H1 (cell line): ENCODE measurements around the gene ERP44. TPM values are rescaled to one million over a fixed set of nuclear protein-coding genes. Genes with fewer than 3 reads are reported as not detected.

Experiments used
- CTCF ChIA-PET: fragments of 300-600 bp; sonication (Branson Sonifier 250); formaldehyde crosslinking; loops from one replicate; lab custom pipeline; 2021; ENCODE audit not compliant: partially characterized antibody; lab: Charles Lee
- POLR2A ChIA-PET: fragments of 300-600 bp; sonication (Branson Sonifier 250); formaldehyde crosslinking; loops from one replicate; lab custom pipeline; 2021; ENCODE audit warnings: inconsistent platforms; ENCODE audit not compliant: partially characterized antibody; lab: Charles Lee
- DNase-seq, 2 experiments: peaks; one replicate each; pipeline versions ENCODE4 v3.0.0 to v3.0.0-alpha.2; 2010 to 2022; ENCODE audit warnings: low spot score in 2 of 2, low read depth in 1 of 2, mixed read lengths in 1 of 2
- FAIRE-seq: peaks from 2 replicates; lab custom pipeline; 2011; peaks lifted over from hg19 to GRCh38; lab: Jason Lieb, UNC
- H2AFZ ChIP-seq: 2 replicates; pipeline ENCODE4 v1.8.1; 2012; ENCODE audit warnings: low read length, inconsistent platforms
- H2AK5ac ChIP-seq: 2 replicates; pipeline ENCODE4 v1.6.1; 2013; ENCODE audit warnings: low read depth, low read length
- H2BK120ac ChIP-seq: replicated peaks from 2 replicates; pipeline ENCODE3; 2013; ENCODE audit warnings: low read depth, low read length, inconsistent platforms
- H2BK12ac ChIP-seq: 2 replicates; pipeline ENCODE4 v1.6.1; 2013; ENCODE audit warnings: low read depth, low read length
- H2BK15ac ChIP-seq: 2 replicates; pipeline ENCODE4 v1.6.1; 2013; ENCODE audit warnings: low read length
- H2BK20ac ChIP-seq: 2 replicates; pipeline ENCODE4 v1.6.1; 2013; ENCODE audit warnings: low read length
- H2BK5ac ChIP-seq: 2 replicates; pipeline ENCODE4 v1.6.1; 2013; ENCODE audit warnings: low read depth, low read length
- H3K14ac ChIP-seq: 2 replicates; pipeline ENCODE4 v1.6.1; 2013; ENCODE audit warnings: inconsistent platforms; ENCODE audit not compliant: insufficient read length
- H3K18ac ChIP-seq: 2 replicates; pipeline ENCODE4 v1.6.1; 2013; ENCODE audit warnings: low read length; ENCODE audit errors: extremely low read depth
- H3K23ac ChIP-seq: 2 replicates; pipeline ENCODE4 v1.6.1; 2013; ENCODE audit warnings: inconsistent platforms; ENCODE audit not compliant: insufficient read length
- H3K23me2 ChIP-seq: 2 replicates; pipeline ENCODE4 v1.6.1; 2013; ENCODE audit warnings: low read depth, low read length
- H3K27ac ChIP-seq: 2 replicates; pipeline ENCODE4 v1.6.1; 2011; ENCODE audit warnings: low read depth, low read length, inconsistent platforms
- H3K27me3 ChIP-seq, 4 experiments: replicated peaks in 1 of 4; 1 replicate in 1 of 4; 2 replicates in 3 of 4; pipeline versions ENCODE4 v1.6.1 to v1.8.1; 2011 to 2013; ENCODE audit warnings: low read length in 3 of 4, mild to moderate bottlenecking in 3 of 4, inconsistent platforms in 2 of 4, mixed read lengths in 2 of 4, moderate library complexity in 1 of 4; ENCODE audit not compliant: control insufficient read depth in 3 of 4, insufficient read depth in 3 of 4; ENCODE audit errors: extremely low read depth in 1 of 4
- H3K36me3 ChIP-seq, 4 experiments: 2 replicates each; pipeline versions ENCODE4 v1.6.1 to v1.8.1; 2011 to 2013; ENCODE audit warnings: mild to moderate bottlenecking in 4 of 4, low read length in 3 of 4, moderate library complexity in 2 of 4, control low read depth in 1 of 4, inconsistent platforms in 1 of 4; ENCODE audit not compliant: insufficient read depth in 4 of 4, control insufficient read depth in 2 of 4
- H3K4ac ChIP-seq: replicated peaks from 2 replicates; pipeline ENCODE3; 2013; ENCODE audit warnings: low read length, low read depth, mixed read lengths, inconsistent platforms; ENCODE audit not compliant: insufficient read length
- H3K4me1 ChIP-seq, 4 experiments: replicated peaks in 1 of 4; 1 replicate in 1 of 4; 2 replicates in 3 of 4; pipeline versions ENCODE4 v1.6.1 to v1.8.1; 2011 to 2013; ENCODE audit warnings: low read length in 3 of 4, inconsistent platforms in 2 of 4, mixed read lengths in 1 of 4; ENCODE audit not compliant: insufficient read depth in 4 of 4, control insufficient read depth in 3 of 4
- H3K4me2 ChIP-seq, 2 experiments: 2 replicates each; pipeline versions ENCODE4 v1.6.1 to v1.8.1; 2011 to 2013; ENCODE audit warnings: low read depth in 2 of 2, low read length in 2 of 2, control low read depth in 1 of 2, inconsistent platforms in 1 of 2, mild to moderate bottlenecking in 1 of 2; ENCODE audit not compliant: insufficient read depth in 1 of 2
- H3K4me3 ChIP-seq, 4 experiments: fragments of 200-600, 300-600 bp in 1 of 4; sonication (generic), shearing (Covaris generic), sonication (Bioruptor Twin) in 1 of 4; 2 replicates each; pipeline versions ENCODE4 v1.5.1 to v1.8.1; 2011 to 2016; ENCODE audit warnings: low read length in 4 of 4, low read depth in 3 of 4, control low read depth in 2 of 4, inconsistent platforms in 2 of 4, mild to moderate bottlenecking in 2 of 4, mixed read lengths in 1 of 4, moderate library complexity in 1 of 4; ENCODE audit not compliant: insufficient read depth in 2 of 4; ENCODE audit errors: extremely low read depth in 1 of 4
- H3K56ac ChIP-seq: replicated peaks from 2 replicates; pipeline ENCODE3; 2013; ENCODE audit warnings: low read depth, mild to moderate bottlenecking, mixed read lengths, low read length, inconsistent platforms; ENCODE audit not compliant: insufficient read length
- H3K79me1 ChIP-seq: 2 replicates; pipeline ENCODE4 v1.6.1; 2013; ENCODE audit warnings: low read depth, low read length, control low read depth
- H3K79me2 ChIP-seq, 2 experiments: 2 replicates each; pipeline versions ENCODE4 v1.6.1 to v1.8.1; 2012 to 2013; ENCODE audit warnings: low read length in 2 of 2, mild to moderate bottlenecking in 2 of 2, inconsistent platforms in 1 of 2; ENCODE audit not compliant: insufficient read depth in 2 of 2, control insufficient read depth in 1 of 2
- H3K9ac ChIP-seq, 4 experiments: replicated peaks in 1 of 4; 1 replicate in 1 of 4; 2 replicates in 3 of 4; pipeline versions ENCODE4 v1.6.1 to v1.8.1; 2011 to 2013; ENCODE audit warnings: low read depth in 3 of 4, low read length in 3 of 4, control low read depth in 2 of 4, mild to moderate bottlenecking in 2 of 4, moderate library complexity in 2 of 4, inconsistent platforms in 1 of 4; ENCODE audit errors: extremely low read depth in 1 of 4
- H3K9me3 ChIP-seq, 2 experiments: 2 replicates each; pipeline versions ENCODE4 v1.6.1 to v1.8.1; 2012 to 2013; ENCODE audit warnings: mild to moderate bottlenecking in 2 of 2, moderate library complexity in 2 of 2, control low read depth in 1 of 2, inconsistent platforms in 1 of 2, low read depth in 1 of 2, low read length in 1 of 2, mixed read lengths in 1 of 2; ENCODE audit not compliant: insufficient read depth in 2 of 2
- H4K20me1 ChIP-seq, 2 experiments: replicated peaks in 1 of 2; 2 replicates each; pipeline versions ENCODE3 to v1.8.1; 2011 to 2013; ENCODE audit warnings: inconsistent platforms in 2 of 2, low read length in 2 of 2, mild to moderate bottlenecking in 1 of 2; ENCODE audit not compliant: insufficient read depth in 2 of 2, control insufficient read depth in 1 of 2
- H4K5ac ChIP-seq: 2 replicates; pipeline ENCODE4 v1.6.1; 2013; ENCODE audit warnings: low read length, low read depth, mixed read lengths, inconsistent platforms; ENCODE audit not compliant: insufficient read length
- H4K8ac ChIP-seq: 2 replicates; pipeline ENCODE4 v1.8.0; 2013; ENCODE audit warnings: mild to moderate bottlenecking, moderate library complexity, low read length, inconsistent platforms; ENCODE audit not compliant: insufficient read depth; ENCODE audit errors: extremely low read depth
- H4K91ac ChIP-seq: replicated peaks from 2 replicates; pipeline ENCODE3; 2013; ENCODE audit warnings: low read length, mixed read lengths, inconsistent platforms; ENCODE audit not compliant: insufficient read length
- BCL11A ChIP-seq, 2 experiments: IDR thresholded peaks; one replicate each; pipeline ENCODE4 v1.6.1; 2011; ENCODE audit warnings: low read depth in 2 of 2, low read length in 2 of 2, mild to moderate bottlenecking in 2 of 2
- CBX8 ChIP-seq: fragments of 300-800, 300-1000 bp; sonication (generic); IDR thresholded peaks from 2 replicates; pipeline ENCODE4 v1.7.1; 2016; ENCODE audit warnings: low read depth, low read length, borderline replicate concordance
- CREB1 ChIP-seq: IDR thresholded peaks from 2 replicates; pipeline ENCODE4 v1.6.1; 2012; ENCODE audit warnings: inconsistent platforms
- JUN ChIP-seq: IDR thresholded peaks from 2 replicates; pipeline ENCODE4 v1.6.1; 2011; ENCODE audit warnings: low read depth, mild to moderate bottlenecking, improper control_type of control experiment, low read length
- JUND ChIP-seq: IDR thresholded peaks from 2 replicates; pipeline ENCODE4 v1.6.1; 2011; ENCODE audit warnings: mild to moderate bottlenecking, improper control_type of control experiment, low read length
- KDM5A ChIP-seq: fragments of 200-600 bp; IDR thresholded peaks from 2 replicates; pipeline ENCODE4 v1.7.1; 2012; ENCODE audit warnings: mild to moderate bottlenecking, low read length, inconsistent platforms, mixed read lengths
- MAFK ChIP-seq: IDR thresholded peaks from 2 replicates; pipeline ENCODE4 v1.6.1; 2012; ENCODE audit warnings: low read depth, mild to moderate bottlenecking, improper control_type of control experiment, low read length
- PHF8 ChIP-seq: fragments of 200-600 bp; sonication (generic); conservative IDR thresholded peaks from 2 replicates; pipeline ENCODE4 v1.7.1; 2012; ENCODE audit warnings: low read depth, mild to moderate bottlenecking, inconsistent platforms, low read length, moderate library complexity
- RFX5 ChIP-seq: IDR thresholded peaks from 2 replicates; pipeline ENCODE4 v1.6.1; 2011; ENCODE audit warnings: low read depth, low read length, improper control_type of control experiment, borderline replicate concordance
- RNF2 ChIP-seq: fragments of 200-900, 300-1000 bp; sonication (generic); IDR thresholded peaks from 2 replicates; pipeline ENCODE4 v1.7.1; 2016; ENCODE audit warnings: borderline replicate concordance, low read depth, mild to moderate bottlenecking, antibody characterized with exemption, low read length; ENCODE audit not compliant: poor library complexity, severe bottlenecking; ENCODE audit errors: missing control alignments
- RXRA ChIP-seq: IDR thresholded peaks from 2 replicates; pipeline ENCODE4 v1.6.1; 2011; ENCODE audit warnings: low read depth, mild to moderate bottlenecking, low read length, moderate library complexity; ENCODE audit not compliant: insufficient read depth
- SIRT6 ChIP-seq: IDR thresholded peaks from one replicate; pipeline ENCODE4 v1.7.1; 2012; ENCODE audit warnings: low read length, inconsistent platforms
- TBP ChIP-seq: IDR thresholded peaks from 2 replicates; pipeline ENCODE4 v1.6.1; 2011; ENCODE audit warnings: low read depth, low read length, improper control_type of control experiment
- WGBS, 2 experiments: shearing (Covaris generic) in 1 of 2; methylation state at CpG; one replicate each; pipeline versions ENCODE4 v1.1.6 to v1.1.7; 2013 to 2015; ENCODE audit warnings: low lambda C conversion rate in 2 of 2, mixed read lengths in 2 of 2, inconsistent platforms in 1 of 2, low coverage in 1 of 2, missing lambda C conversion rate in 1 of 2; ENCODE audit not compliant: insufficient replicate concordance in 2 of 2, insufficient coverage in 1 of 2, insufficient read length in 1 of 2; ENCODE audit errors: extremely low coverage in 1 of 2, missing lambda C conversion rate in 1 of 2; 5-methylcytosine and 5-hydroxymethylcytosine counted together
- polyA plus RNA-seq, 7 experiments: library from polyadenylated mRNA; depleted of rRNA in 3 of 7; stranded (reverse) in 5 of 7; unstranded in 2 of 7; fragments of >200 nt in 5 of 7; fragments of 200-250 nt in 2 of 7; gene quantifications; 1 replicate in 5 of 7; 2 replicates in 1 of 7; 4 replicates in 1 of 7; pipeline versions ENCODE4 v1.2.1 to v1.2.3, GENCODE V29; 2011 to 2013; ENCODE audit warnings: missing spikeins in 2 of 7, mixed read lengths in 2 of 7
- total RNA-seq: library from RNA; stranded (reverse); fragmentation: NEBNext Ultra II Directional; extraction: Animal tissue kit (Norgen Biotek cat#: 25700); gene quantifications from 2 replicates; pipeline ENCODE4 v1.2.1, GENCODE V29; 2021
- TF ChIP-seq, protein P1 (sequence below): IDR thresholded peaks from 2 replicates; pipeline ENCODE4 v1.6.1; 2011; ENCODE audit warnings: low read length, improper control_type of control experiment

Gene ERP44
- total and polyA plus RNA-seq, 2 of the 8 experiments (the other 6 are each of a cell fraction or from before 2014, with no cell fraction given): 5.7 to 15.6 TPM

DNA sequence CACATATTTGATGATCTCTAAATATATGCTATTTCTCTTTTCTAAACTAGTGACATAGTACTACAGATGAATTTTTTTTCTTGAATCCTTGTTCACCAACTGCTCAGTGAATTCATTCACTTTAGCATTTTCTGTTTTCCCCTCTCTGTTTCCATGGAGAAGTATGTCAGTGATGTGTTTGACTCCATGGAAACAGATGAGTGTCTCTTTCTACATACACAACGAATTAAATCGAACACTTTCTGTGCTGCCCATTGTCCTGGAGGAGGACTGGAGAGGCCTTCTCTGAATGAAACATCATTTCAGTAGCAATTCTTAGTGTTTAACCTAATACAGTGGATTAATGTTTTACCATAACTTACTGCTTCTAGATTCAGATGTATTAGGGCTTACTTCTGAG is 9.8 kb upstream of the ERP44 start:
- WGBS, 2 experiments: 98% methylated on average over 2 of the region's 2 CpGs; no CpG with 5 or more reads in 1 of the 2 experiments
- Histone ChIP-seq H3K9ac (no peak overlapping the region), H3K4me3 (no peak overlapping the region), H2BK12ac (no peak overlapping the region), H3K9me3 (no peaks in the 10 kb centered on the region), H3K4me2 (no peak overlapping the region), H2BK5ac (no peak overlapping the region), H3K14ac (no peak overlapping the region), H4K5ac (no peak overlapping the region), H3K79me2 (no peaks in the 10 kb centered on the region), H2BK20ac (no peak overlapping the region), H2AFZ (no peak overlapping the region), H2BK120ac (no peak overlapping the region), H3K56ac (no peak overlapping the region), H2BK15ac (no peak overlapping the region), H3K27ac (no peak overlapping the region), H4K20me1 (no peaks in the 10 kb centered on the region), H4K8ac (no peak overlapping the region), H3K36me3 (peaks cover 0 to 13% (median 7%) of the 10 kb centered on the region in 4 experiments; a peak in 5 of 8 replicates), H3K4me1 (peaks cover 0 to 4% (median 2%) of the 10 kb centered on the region in 4 experiments; a peak in 2 of 7 replicates), H3K23ac (no peak overlapping the region), H4K91ac (no peak overlapping the region), H3K27me3 (no peaks in the 10 kb centered on the region), H3K18ac (no peak overlapping the region), H3K23me2 (no peaks in the 10 kb centered on the region), H3K79me1 (no peaks in the 10 kb centered on the region), H3K4ac (no peak overlapping the region), H2AK5ac (no peak overlapping the region)
- CTCF ChIA-PET: no interaction called here
- FAIRE-seq (no peak), DNase-seq (no peak)
- POLR2A ChIA-PET: no interaction called here
- no peak for TF ChIP-seq TBP
- no peak for TF ChIP-seq RNF2
- TF ChIP-seq JUN: no peak
- no peak for TF ChIP-seq JUND
- no peak for TF ChIP-seq RFX5
- TF ChIP-seq CBX8: no peak
- TF ChIP-seq, protein P1, sequence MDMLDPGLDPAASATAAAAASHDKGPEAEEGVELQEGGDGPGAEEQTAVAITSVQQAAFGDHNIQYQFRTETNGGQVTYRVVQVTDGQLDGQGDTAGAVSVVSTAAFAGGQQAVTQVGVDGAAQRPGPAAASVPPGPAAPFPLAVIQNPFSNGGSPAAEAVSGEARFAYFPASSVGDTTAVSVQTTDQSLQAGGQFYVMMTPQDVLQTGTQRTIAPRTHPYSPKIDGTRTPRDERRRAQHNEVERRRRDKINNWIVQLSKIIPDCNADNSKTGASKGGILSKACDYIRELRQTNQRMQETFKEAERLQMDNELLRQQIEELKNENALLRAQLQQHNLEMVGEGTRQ: no peak
- no peak for TF ChIP-seq PHF8
- TF ChIP-seq BCL11A (IDR thresholded peaks at IDR 0.05; ENCODE audit: low read depth in 2 of 2, low read length in 2 of 2): no peak
- no peak for TF ChIP-seq MAFK
- no peak for TF ChIP-seq KDM5A
- TF ChIP-seq SIRT6: no peak
- TF ChIP-seq RXRA: no peak
- no peak for TF ChIP-seq CREB1
